ENCODE measurements around the gene MRPL52. TPM values are rescaled to one million over a fixed set of nuclear protein-coding genes. Genes with fewer than 3 reads are reported as not detected.

The MRPL52 gene
- total and polyA plus RNA-seq, 8 donors = 29.1 to 85.0 (median 45.8) TPM

DNA sequence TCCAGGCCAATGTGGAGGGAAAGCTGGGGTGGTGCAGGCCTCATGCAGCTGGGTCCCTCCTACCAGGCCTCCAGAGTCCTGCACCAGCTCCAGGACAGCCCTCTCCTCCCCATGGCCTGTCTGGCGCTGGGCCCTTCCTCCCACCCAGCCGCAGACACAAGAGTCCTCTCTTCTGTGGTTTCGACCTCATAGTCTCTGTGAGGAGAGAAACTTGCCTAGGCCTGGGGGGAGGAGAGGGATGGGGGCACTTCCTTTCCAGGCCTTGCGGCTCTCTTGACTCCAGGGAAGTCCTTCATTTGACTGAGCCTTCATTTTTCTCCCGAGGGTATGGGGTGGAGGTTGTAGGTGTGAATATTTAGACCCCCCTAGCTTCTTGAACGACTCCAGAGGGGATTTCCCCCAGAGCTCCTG is 8.9 kb downstream of the MRPL52 start:
- Histone ChIP-seq H3K9me3 (no peaks in the 10 kb centered on the region), H3K27me3 (no peaks in the 10 kb centered on the region), H3K36me3 (peaks cover 0 to 24% (median 15%) of the 10 kb centered on the region in 3 donors), H3K27ac (peak overlapping the region in 2 of 4 donors; percentile 87), H3K4me3 (peak overlapping the region in 3 of 4 donors; percentile 38 to 90 (median 80)), H3K4me1 (peaks cover 0 to 16% (median 0%) of the 10 kb centered on the region in 3 donors)
- DNase-seq (peak in 1 of 6 donors; percentile 51), ATAC-seq (peak in 2 of 4 donors; percentile 4 to 25), FAIRE-seq (no peak)
- TF ChIP-seq, protein P1, sequence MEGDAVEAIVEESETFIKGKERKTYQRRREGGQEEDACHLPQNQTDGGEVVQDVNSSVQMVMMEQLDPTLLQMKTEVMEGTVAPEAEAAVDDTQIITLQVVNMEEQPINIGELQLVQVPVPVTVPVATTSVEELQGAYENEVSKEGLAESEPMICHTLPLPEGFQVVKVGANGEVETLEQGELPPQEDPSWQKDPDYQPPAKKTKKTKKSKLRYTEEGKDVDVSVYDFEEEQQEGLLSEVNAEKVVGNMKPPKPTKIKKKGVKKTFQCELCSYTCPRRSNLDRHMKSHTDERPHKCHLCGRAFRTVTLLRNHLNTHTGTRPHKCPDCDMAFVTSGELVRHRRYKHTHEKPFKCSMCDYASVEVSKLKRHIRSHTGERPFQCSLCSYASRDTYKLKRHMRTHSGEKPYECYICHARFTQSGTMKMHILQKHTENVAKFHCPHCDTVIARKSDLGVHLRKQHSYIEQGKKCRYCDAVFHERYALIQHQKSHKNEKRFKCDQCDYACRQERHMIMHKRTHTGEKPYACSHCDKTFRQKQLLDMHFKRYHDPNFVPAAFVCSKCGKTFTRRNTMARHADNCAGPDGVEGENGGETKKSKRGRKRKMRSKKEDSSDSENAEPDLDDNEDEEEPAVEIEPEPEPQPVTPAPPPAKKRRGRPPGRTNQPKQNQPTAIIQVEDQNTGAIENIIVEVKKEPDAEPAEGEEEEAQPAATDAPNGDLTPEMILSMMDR (IDR thresholded peaks at IDR 0.05) = no peak
- intact Hi-C loops (cut with DNase I) = no loop called here
- WGBS, 2 donors = 59 to 70% methylated on average over 6 of the region's 6 CpGs

DNA sequence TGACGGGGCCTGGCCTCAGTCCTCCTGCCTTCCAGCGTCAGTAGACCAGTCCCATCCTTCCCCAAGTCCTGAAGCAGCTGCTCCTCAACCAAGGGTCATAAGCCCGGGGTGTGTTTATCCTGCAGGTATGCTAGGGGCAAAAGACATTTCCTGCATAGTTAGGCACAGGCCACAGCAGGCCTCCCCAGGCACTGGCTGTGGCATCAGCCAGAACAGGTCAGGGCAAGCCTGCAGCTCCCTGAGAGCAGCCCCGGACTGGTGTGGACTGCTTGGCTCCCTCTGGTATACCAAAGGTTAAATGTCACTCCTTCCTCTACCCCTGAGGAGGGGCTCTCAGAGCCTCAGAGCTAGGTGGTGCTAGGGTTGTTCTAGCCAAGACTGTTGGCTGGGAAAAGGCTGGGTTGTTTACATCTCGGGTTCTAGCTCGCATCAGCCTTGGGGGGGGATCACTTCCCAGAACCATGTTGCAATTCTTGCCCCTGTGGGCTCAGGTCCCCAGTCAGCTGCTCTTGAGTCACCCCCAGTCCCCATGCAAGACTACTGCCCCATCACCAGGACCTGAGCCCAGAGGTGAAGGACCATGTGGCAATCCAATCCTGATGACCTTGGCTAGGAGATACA is 9.6 kb downstream of the MRPL52 start:
- DNase-seq (peak in 1 of 6 donors; percentile 29), ATAC-seq (no peak), FAIRE-seq (no peak)
- Histone ChIP-seq H3K36me3 (peaks cover 0 to 26% (median 17%) of the 10 kb centered on the region in 3 donors), H3K4me3 (peak overlapping the region in 2 of 4 donors; percentile 80 to 90), H3K9me3 (no peaks in the 10 kb centered on the region), H3K4me1 (peaks cover 0 to 16% (median 0%) of the 10 kb centered on the region in 3 donors), H3K27ac (peak overlapping the region in 1 of 4 donors; percentile 87), H3K27me3 (no peaks in the 10 kb centered on the region)
- intact Hi-C loops (cut with DNase I) = no loop called here
- WGBS, 2 donors = 69 to 75% methylated on average over 6 of the region's 6 CpGs
- TF ChIP-seq, protein P1 (IDR thresholded peaks at IDR 0.05) = no peak

DNA sequence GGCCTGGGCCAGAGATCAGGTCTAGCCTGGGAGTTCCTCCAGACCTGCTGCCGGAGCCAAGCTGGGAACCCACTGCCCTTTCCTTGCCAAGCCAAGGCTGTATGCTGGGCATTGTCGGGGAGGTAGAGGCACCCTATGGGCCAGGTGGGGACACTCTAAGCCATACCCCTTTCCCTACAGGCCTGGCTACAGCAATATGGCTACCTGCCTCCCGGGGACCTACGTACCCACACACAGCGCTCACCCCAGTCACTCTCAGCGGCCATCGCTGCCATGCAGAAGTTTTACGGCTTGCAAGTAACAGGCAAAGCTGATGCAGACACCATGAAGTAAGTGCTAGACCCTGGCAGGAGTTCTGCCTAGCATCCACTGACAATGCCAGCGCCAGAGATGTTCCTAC is 11.6 kb downstream of the MRPL52 start:
- FAIRE-seq (no peak), DNase-seq (no peak), ATAC-seq (no peak)
- Histone ChIP-seq H3K36me3 (peaks cover 0 to 43% (median 32%) of the 10 kb centered on the region in 3 donors), H3K4me1 (peaks cover 0 to 11% (median 0%) of the 10 kb centered on the region in 3 donors), H3K27me3 (no peaks in the 10 kb centered on the region), H3K4me3 (no peak overlapping the region), H3K9me3 (no peaks in the 10 kb centered on the region), H3K27ac (no peak overlapping the region)
- intact Hi-C loops (cut with DNase I) = no loop called here
- WGBS, 2 donors = 96 to 97% methylated on average over 9 of the region's 9 CpGs
- TF ChIP-seq, protein P1 (IDR thresholded peaks at IDR 0.05) = no peak

DNA sequence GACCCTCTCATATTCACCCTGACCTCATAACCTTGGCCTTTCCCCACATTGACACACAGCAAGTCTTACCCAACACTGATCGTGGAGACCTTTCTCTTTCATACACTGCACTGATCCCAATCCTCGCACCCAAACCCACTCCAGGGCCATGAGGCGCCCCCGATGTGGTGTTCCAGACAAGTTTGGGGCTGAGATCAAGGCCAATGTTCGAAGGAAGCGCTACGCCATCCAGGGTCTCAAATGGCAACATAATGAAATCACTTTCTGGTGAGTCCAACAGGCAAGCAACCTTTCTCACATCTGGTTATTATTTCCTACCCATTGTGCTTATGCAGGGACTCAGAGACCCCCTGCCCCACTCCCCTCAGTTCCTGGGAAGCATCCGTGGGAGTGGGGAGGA is 12.1 kb downstream of the MRPL52 start:
- ATAC-seq (no peak), DNase-seq (no peak), FAIRE-seq (no peak)
- Histone ChIP-seq H3K27ac (no peak overlapping the region), H3K9me3 (no peaks in the 10 kb centered on the region), H3K4me3 (no peak overlapping the region), H3K36me3 (peaks cover 0 to 47% (median 34%) of the 10 kb centered on the region in 3 donors), H3K27me3 (no peaks in the 10 kb centered on the region), H3K4me1 (peaks cover 0 to 11% (median 0%) of the 10 kb centered on the region in 3 donors)
- intact Hi-C loops (cut with DNase I) = no loop called here
- 92 to 96% methylated on average over 8 of the region's 8 CpGs for WGBS, 2 donors
- TF ChIP-seq, protein P1 (IDR thresholded peaks at IDR 0.05) = no peak

Measured in pancreas (tissue), 10 donors.